B cell (primary cell): ENCODE data around the gene NUP54. TPM values are rescaled to one million over a fixed set of nuclear protein-coding genes. Genes with fewer than 3 reads are reported as not detected.

Experiments used
- ATAC-seq: fragments of 200-7000 bp; cut with Tn5 transposase; one replicate; pipeline ENCODE4 v1.10.0; 2021; ENCODE audit warnings: low read depth, mild to moderate bottlenecking, moderate number of reproducible peaks, moderate library complexity
- CTCF ChIA-PET: fragments of 350-600 bp; sonication (Branson Sonifier 250); formaldehyde crosslinking; loops from one replicate; lab custom pipeline; 2021; ENCODE audit warnings: antibody characterized with exemption, inconsistent platforms; lab: Charles Lee
- POLR2A ChIA-PET: fragments of 350-600 bp; sonication (Branson Sonifier 250); formaldehyde crosslinking; loops from one replicate; lab custom pipeline; 2021; ENCODE audit warnings: antibody characterized with exemption; lab: Charles Lee
- DNase-seq: peaks from one replicate; pipeline ENCODE4 v3.0.0; 2013
- H2AFZ ChIP-seq: 2 replicates; pipeline ENCODE4 v1.6.1; 2012; ENCODE audit warnings: mild to moderate bottlenecking, low read depth, low read length; ENCODE audit not compliant: insufficient read depth, poor library complexity, severe bottlenecking
- H3K27ac ChIP-seq, 2 donors: 1 replicate in 1 of 2; 2 replicates in 1 of 2; pipeline ENCODE4 v1.5.1; 2012 to 2013; ENCODE audit warnings: low read length in 2 of 2, mild to moderate bottlenecking in 2 of 2, moderate library complexity in 1 of 2
- H3K27me3 ChIP-seq, 4 experiments: fragments of 200-600 bp in 1 of 4; sonication (generic) in 1 of 4; replicated peaks in 1 of 4; 1 replicate in 2 of 4; 2 replicates in 2 of 4; pipeline versions ENCODE4 v1.6.1 to v1.7.0; 2013 to 2016; ENCODE audit warnings: low read length in 3 of 4, mild to moderate bottlenecking in 2 of 4, mixed read lengths in 1 of 4, moderate library complexity in 1 of 4; ENCODE audit not compliant: insufficient read depth in 4 of 4, control insufficient read depth in 3 of 4; ENCODE audit errors: control extremely low read depth in 1 of 4
- H3K36me3 ChIP-seq, 2 experiments: replicated peaks in 1 of 2; 1 replicate in 1 of 2; 2 replicates in 1 of 2; pipeline versions ENCODE4 v1.6.1 to v1.7.1; 2013; ENCODE audit warnings: low read length in 1 of 2; ENCODE audit not compliant: insufficient read depth in 2 of 2, control insufficient read depth in 1 of 2; ENCODE audit errors: control extremely low read depth in 1 of 2, extremely low read depth in 1 of 2
- H3K4me1 ChIP-seq, 2 donors: fragments of 200-600 bp in 1 of 2; sonication (generic) in 1 of 2; 1 replicate in 1 of 2; 2 replicates in 1 of 2; pipeline versions ENCODE4 v1.5.1 to v1.6.1; 2013 to 2017; ENCODE audit warnings: low read length in 2 of 2; ENCODE audit not compliant: control insufficient read depth in 2 of 2, insufficient read depth in 2 of 2
- H3K4me2 ChIP-seq: replicated peaks from 2 replicates; pipeline ENCODE3; 2012; ENCODE audit warnings: mild to moderate bottlenecking, low read depth, low read length; ENCODE audit not compliant: poor library complexity, severe bottlenecking
- H3K4me3 ChIP-seq, 5 experiments: fragments of 200-600 bp in 1 of 5; sonication (generic) in 1 of 5; 1 replicate in 3 of 5; 2 replicates in 2 of 5; pipeline versions ENCODE4 v1.5.1 to v1.7.0; 2011 to 2016; ENCODE audit warnings: low read length in 4 of 5, mild to moderate bottlenecking in 4 of 5, low read depth in 2 of 5, control low read depth in 1 of 5, moderate library complexity in 1 of 5; ENCODE audit not compliant: insufficient read depth in 1 of 5; ENCODE audit errors: control extremely low read depth in 1 of 5, extremely low read depth in 1 of 5
- H3K79me2 ChIP-seq: fragments of 200-600 bp; sonication (generic); one replicate; pipeline ENCODE4 v1.6.0; 2016; ENCODE audit warnings: low read length; ENCODE audit not compliant: control insufficient read depth, insufficient read depth
- H3K9ac ChIP-seq: fragments of 200-600 bp; sonication (generic); 2 replicates; pipeline ENCODE4 v1.6.1; 2017; ENCODE audit warnings: mild to moderate bottlenecking, low read length, moderate library complexity
- H3K9me3 ChIP-seq, 3 donors: one replicate each; pipeline versions ENCODE4 v1.6.1 to v1.7.1; 2013; ENCODE audit warnings: low read length in 2 of 3; ENCODE audit not compliant: control insufficient read depth in 2 of 3, insufficient read depth in 1 of 3; ENCODE audit errors: control extremely low read depth in 1 of 3
- H4K20me1 ChIP-seq: 2 replicates; pipeline ENCODE4 v1.6.0; 2012; ENCODE audit warnings: mild to moderate bottlenecking, low read length; ENCODE audit not compliant: insufficient read depth, control insufficient read depth, poor library complexity, severe bottlenecking
- H3K27ac Mint-ChIP-seq: one replicate; pipeline ENCODE4 v1.8.0; 2021; ENCODE audit warnings: mixed read lengths
- H3K27me3 Mint-ChIP-seq: one replicate; pipeline ENCODE4 v1.8.0; 2021; ENCODE audit warnings: mixed read lengths
- H3K4me1 Mint-ChIP-seq: one replicate; pipeline ENCODE4 v1.8.0; 2021; ENCODE audit warnings: mixed read lengths
- H3K4me3 Mint-ChIP-seq: one replicate; pipeline ENCODE4 v1.8.0; 2021; ENCODE audit warnings: mixed read lengths
- H3K9me3 Mint-ChIP-seq: one replicate; pipeline ENCODE4 v1.8.0; 2022; ENCODE audit warnings: mixed read lengths; ENCODE audit not compliant: insufficient read depth
- EZH2 ChIP-seq: IDR thresholded peaks from 2 replicates; pipeline ENCODE4 v1.6.1; 2012; ENCODE audit warnings: borderline replicate concordance, low read depth, mild to moderate bottlenecking, moderate library complexity, low read length; ENCODE audit not compliant: insufficient read depth, poor library complexity, severe bottlenecking
- WGBS: methylation state at CpG from one replicate; pipeline ENCODE4 v1.1.5; 2013; ENCODE audit warnings: missing lambda C conversion rate; ENCODE audit not compliant: insufficient coverage; 5-methylcytosine and 5-hydroxymethylcytosine counted together
- intact Hi-C: fragments of 100-400 bp; cut with micrococcal nuclease; formaldehyde crosslinking; loops from one replicate; pipeline ENCODE4 v1.10.0; 2022
- polyA plus RNA-seq: library from polyadenylated mRNA; depleted of rRNA; stranded (reverse); fragments of >200 nt; gene quantifications from 2 replicates; pipeline ENCODE4 v1.2.3, GENCODE V29; 2012
- total RNA-seq, 2 donors: library from RNA; stranded (reverse); fragments of 120-200 nt in 1 of 2; gene quantifications; 1 replicate in 1 of 2; 2 replicates in 1 of 2; pipeline versions ENCODE4 v1.2.3 to v1.2.4, GENCODE V29; 2013 to 2022
- TF ChIP-seq, protein P1 (sequence below): fragments of 200-600 bp; IDR thresholded peaks from one replicate; pipeline ENCODE4 v1.8.0; 2022; ENCODE audit warnings: antibody characterized with exemption, mild to moderate bottlenecking

The NUP54 gene
- total and polyA plus RNA-seq, 2 donors (not counting 1 experiment from before 2014, with no cell fraction given): 17.4 to 71.4 TPM

DNA sequence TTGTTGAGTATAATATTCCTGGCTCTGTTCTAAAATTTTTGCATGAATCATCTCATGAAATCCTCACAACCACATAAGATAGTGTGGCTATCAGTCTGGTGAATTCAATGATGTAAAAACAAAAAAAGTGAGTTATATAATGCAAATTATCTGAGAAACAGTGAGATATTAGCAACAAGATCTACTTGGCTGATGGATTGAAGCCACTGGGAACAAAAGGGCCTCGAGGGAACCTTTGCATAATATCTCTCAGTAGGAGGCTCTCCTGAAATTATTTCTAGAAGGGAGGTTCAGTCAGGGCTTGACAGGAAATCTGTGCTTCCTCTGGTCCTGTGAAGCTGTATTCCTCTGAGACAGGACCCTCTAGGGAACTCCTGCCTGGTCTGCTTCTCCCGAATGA is 30.1 kb upstream of the NUP54 start:
- POLR2A ChIA-PET: interaction anchor here (0.6 kb wide), 1 partner anchor 51 kb away, joined by 6 read pairs; no protein-coding TSS in a partner anchor
- H3K4me3 ChIP-seq: no peak overlapping the region
- Mint-ChIP-seq H3K9me3 (no peaks in the 10 kb centered on the region), H3K27me3 (no peaks in the 10 kb centered on the region), H3K4me3 (no peak overlapping the region), H3K4me1 (peaks cover 4% of the 10 kb centered on the region), H3K27ac (no peak overlapping the region)
- DNase-seq: no peak
- H2AFZ ChIP-seq: no peak overlapping the region
- intact Hi-C loops: loop anchor here (2.0 kb wide), 1 partner anchor 581 kb away; no protein-coding TSS in a partner anchor
- TF ChIP-seq, protein P1, sequence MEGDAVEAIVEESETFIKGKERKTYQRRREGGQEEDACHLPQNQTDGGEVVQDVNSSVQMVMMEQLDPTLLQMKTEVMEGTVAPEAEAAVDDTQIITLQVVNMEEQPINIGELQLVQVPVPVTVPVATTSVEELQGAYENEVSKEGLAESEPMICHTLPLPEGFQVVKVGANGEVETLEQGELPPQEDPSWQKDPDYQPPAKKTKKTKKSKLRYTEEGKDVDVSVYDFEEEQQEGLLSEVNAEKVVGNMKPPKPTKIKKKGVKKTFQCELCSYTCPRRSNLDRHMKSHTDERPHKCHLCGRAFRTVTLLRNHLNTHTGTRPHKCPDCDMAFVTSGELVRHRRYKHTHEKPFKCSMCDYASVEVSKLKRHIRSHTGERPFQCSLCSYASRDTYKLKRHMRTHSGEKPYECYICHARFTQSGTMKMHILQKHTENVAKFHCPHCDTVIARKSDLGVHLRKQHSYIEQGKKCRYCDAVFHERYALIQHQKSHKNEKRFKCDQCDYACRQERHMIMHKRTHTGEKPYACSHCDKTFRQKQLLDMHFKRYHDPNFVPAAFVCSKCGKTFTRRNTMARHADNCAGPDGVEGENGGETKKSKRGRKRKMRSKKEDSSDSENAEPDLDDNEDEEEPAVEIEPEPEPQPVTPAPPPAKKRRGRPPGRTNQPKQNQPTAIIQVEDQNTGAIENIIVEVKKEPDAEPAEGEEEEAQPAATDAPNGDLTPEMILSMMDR: no peak
- no peak for TF ChIP-seq EZH2
- H3K27me3 ChIP-seq: no peaks in the 10 kb centered on the region
- H3K36me3 ChIP-seq: peaks cover 0 to 32% of the 10 kb centered on the region in 2 experiments
- H3K27ac ChIP-seq: no peak overlapping the region
- CTCF ChIA-PET: interaction anchor here (0.8 to 5.6 kb wide), 9 partner anchors 9 to 580 kb away, joined by 3 to 78 read pairs (median 8); partner anchors contain the start of gene SCARB2
- H3K9ac ChIP-seq: no peak overlapping the region
- H3K4me2 ChIP-seq: no peak overlapping the region
- no peaks in the 10 kb centered on the region for H3K4me1 ChIP-seq
- peaks cover 3% of the 10 kb centered on the region for H3K79me2 ChIP-seq
- H3K9me3 ChIP-seq: no peaks in the 10 kb centered on the region
- H4K20me1 ChIP-seq: peaks cover 9% of the 10 kb centered on the region
- WGBS: 8% methylated on average over 2 of the region's 2 CpGs
- ATAC-seq: no peak

DNA sequence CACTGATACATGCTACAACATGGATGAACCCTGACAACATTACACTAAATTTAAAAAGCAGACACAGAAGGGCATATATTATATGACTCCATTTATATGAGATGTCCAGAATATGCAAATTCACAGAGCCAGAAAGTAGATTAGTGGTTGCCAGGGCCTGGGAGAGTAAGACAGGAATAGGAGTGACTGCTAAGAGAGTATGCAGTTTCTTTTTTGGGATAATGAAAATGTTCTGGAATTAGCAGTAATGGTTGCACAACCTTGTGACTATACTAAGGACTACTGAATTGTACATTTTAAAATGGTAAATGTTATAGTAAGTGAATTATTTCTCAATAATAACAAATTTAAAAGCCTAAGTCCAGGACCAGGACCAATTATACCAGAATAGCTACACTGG is 29.5 kb upstream of the NUP54 start:
- Histone ChIP-seq H3K79me2 (peaks cover 3% of the 10 kb centered on the region), H3K36me3 (peaks cover 0 to 33% of the 10 kb centered on the region in 2 experiments), H3K27me3 (no peaks in the 10 kb centered on the region), H3K4me3 (no peak overlapping the region), H3K27ac (no peak overlapping the region), H3K4me2 (no peak overlapping the region), H2AFZ (no peak overlapping the region), H3K9me3 (no peaks in the 10 kb centered on the region), H3K4me1 (no peaks in the 10 kb centered on the region), H4K20me1 (peaks cover 9% of the 10 kb centered on the region), H3K9ac (no peak overlapping the region)
- ATAC-seq (no peak), DNase-seq (no peak)
- ChIA-PET CTCF (interaction anchor here (0.8 to 5.6 kb wide), 4 partner anchors 9 to 326 kb away, joined by 3 to 78 read pairs (median 14); partner anchors contain the start of gene SCARB2), POLR2A (no interaction called here)
- Mint-ChIP-seq H3K27ac (no peak overlapping the region), H3K4me1 (peaks cover 4% of the 10 kb centered on the region), H3K27me3 (no peaks in the 10 kb centered on the region), H3K4me3 (no peak overlapping the region), H3K9me3 (no peaks in the 10 kb centered on the region)
- TF ChIP-seq EZH2: no peak
- TF ChIP-seq, protein P1: no peak
- intact Hi-C loops: loop anchor here (2.0 kb wide), 1 partner anchor 581 kb away; no protein-coding TSS in a partner anchor
